ENCODE results near the gene FGF14.
"Not testable (repeated sequence)": the region's sequence is repeated elsewhere in the genome, so short reads cannot be mapped to it uniquely, and the experiment has no call there.

Gene FGF14

DNA sequence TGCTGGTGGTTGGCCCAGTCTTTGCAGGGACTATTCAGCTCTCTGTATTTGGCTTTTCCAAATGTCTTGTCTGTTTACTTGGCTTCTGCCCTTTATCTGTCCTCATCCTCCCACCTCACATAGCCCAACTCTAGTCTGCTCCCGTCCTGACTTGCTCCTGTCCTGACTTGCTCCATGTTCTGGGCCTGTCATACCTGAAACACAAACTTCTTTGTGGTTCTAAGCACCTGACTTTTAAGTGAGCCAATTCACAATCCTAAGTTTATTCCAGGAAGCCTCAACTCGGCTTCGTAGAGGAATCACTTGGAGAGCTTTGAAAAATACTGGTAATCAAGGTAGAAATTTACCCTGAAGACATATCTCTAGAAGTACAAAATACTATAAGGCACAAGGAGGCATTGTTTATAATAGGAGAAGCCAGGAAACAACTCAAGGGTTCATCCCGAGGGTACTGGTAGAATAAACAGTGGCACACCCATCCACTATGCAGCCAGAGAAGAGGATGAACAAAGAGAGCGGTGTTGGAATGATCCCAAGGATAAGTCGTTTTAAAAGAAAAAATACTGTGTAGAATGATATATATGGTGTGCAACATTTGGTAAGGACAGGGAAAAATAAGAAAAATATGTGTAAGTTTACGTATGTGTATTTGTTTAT lies 284.5 kb downstream of the FGF14 start:
- DNase-seq: no peak

DNA sequence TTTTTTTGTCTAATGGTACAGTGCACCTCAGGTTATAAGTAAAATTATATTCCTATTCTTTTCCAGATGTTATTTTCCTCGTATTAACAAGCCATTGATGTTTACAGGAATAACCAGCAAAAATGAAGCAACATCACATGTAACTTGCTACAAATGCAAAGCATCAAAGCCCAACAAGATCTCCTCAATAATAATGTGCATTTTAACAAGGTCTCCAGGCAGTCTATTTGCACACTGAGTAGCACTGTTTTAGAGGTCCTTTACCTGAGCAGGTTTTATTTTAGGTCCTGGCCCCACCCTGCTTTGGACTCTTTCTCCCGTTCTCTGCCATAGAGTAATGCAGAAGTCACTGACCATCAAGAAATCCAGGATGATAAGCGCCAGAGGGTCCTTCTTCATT lies 298.4 kb downstream of the FGF14 start:
- DNase-seq: no peak

DNA sequence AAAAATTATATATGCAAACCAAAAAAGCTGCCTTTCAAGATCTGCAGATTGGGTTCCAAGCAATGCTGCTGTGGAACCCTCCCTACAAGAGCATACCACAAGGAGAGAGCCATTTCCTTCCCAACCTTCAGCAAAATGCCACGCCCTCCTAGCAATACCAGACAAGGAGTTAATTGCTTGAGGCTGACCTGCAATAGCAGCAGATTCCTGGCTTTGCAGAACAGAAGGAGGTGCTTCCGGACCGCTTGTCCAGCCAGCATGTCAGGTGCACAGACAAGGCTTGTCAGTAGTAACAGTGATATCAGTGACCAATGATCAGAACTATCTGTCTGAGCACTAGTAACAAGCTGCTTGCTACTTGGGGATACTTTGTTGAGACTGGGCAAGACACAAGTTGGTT lies 301.6 kb downstream of the FGF14 start:
- no peak for DNase-seq

DNA sequence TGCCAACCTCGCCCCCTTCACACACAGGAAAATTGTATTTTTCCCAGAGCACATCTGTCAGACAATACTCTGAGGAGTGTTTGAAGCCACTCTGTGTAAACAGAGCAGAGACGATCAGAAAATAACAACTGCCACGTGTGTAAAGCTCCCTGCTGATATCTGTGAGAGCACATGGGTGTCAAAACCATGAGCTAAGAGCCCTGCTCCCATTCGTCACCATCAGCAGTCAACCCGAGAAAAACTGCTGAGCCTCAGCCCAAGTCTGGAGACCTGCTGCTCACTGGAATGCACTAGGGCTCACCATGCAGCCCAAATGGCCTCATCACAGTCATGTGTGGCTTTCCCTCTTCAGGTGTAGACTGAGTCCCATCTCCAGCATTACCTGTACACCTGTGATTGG lies 304.1 kb downstream of the FGF14 start:
- peak; percentile 18 for DNase-seq

DNA sequence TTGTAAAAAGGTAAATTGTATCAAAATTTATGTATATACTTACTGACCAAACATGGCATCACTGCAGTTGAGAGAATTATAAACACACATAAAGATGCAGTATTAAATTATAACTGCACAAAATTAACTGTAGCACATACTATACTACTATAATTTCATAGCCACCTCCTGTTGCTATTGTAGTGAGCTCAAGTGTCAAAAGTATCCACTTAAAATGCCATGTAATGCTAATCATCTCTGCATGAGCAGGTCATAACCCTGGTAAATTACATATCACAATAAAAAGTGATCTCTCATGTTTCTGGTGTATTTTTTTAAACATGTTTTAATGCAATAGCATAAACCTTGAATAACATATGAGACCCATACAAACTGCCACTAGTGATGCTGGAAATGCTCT lies 308.6 kb downstream of the FGF14 start:
- not testable (repeated sequence) for DNase-seq

DNA sequence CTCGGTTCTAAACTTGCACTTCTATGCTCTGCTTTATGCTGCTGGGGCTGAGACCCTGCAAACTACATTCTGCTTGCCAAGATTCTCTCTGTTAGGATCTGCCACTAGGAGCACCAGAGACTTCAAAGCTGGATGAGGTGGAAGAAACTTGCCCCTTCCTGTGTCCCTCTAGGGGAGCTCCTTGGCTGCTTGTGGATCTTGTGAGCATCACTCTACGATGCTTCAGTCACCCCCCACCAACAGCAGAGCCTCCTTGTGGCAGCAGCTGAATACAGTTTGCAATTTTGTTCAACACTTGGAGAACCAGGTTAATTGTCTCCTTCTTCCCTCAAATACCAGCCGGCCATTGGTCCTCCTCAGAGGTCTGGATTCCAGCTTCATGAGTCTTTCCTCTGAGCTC lies 310.6 kb downstream of the FGF14 start:
- no peak for DNase-seq

DNA sequence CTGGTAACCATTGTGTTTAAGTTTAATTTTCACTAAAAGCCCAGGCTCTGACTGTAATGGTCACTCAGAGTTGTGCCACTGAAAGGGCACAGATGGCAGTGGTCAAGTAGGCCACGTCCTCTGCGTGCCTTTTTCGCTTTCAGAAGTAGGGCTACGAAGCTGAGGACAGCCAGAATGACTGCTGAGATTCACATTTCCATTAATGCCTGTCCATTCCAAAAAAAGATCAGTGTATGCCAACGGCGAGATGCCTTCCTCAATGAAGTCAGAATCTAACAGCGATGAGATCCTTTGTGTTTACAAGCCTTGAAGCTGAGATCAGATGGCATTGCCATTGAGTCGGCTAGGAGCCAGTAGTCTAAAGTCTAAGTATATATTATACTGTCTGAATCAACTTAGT lies 311.3 kb downstream of the FGF14 start:
- no peak for DNase-seq

DNA sequence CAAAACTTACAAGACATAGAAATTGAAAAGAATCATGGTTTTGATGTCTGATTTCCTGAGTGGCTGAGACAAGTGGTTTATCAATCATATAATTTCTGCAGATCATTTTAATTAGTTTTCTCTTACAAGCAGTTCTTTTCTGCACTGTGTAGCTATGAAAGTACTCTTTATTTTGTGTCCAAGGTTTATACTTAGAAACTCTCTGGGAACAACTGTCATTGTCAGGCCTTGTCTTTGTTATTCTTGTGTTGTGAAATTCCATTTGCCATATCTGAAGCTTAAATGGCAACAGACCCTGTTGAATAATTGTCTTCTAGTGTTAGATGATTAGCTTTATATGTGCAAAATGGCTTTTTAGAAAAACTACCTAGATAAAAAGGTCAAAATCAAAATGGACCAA lies 312.1 kb downstream of the FGF14 start:
- DNase-seq: no peak

DNA sequence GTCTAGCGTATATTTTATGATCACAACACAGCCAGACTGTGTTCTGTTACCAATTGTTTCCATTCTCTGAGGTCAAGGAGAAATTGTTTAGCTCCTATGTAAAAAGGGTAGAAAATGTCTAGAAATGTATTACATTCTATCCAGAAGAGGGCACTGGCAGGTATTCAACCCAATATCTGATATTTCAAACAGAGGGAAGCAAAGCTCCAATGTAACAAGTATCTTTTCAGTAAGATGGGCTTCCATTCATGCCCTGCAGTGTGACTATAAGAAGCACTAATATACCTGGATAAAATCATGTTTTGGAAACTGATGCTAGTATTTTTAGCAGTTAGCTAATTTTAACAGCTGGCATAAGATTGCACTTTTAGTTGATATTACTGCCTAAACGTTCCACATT lies 312.7 kb downstream of the FGF14 start:
- no peak for DNase-seq

DNA sequence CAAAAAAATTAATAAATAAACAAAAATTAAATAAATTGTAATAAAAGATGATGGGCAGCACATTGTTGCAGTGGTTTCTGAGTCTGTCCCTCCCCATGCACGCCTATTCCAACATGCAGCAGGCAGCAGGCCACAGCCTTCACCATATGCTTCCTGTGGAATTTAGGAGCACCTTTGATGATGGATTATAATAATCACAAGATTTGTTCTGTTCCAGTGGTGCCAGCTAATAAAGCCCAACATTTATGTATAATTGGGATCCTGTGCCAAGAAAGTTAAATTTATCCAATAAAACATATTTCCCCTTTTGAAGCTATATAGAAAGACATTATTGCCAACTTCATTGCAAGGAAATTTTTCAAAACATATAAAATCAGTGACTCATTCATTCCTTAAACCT lies 328.6 kb downstream of the FGF14 start:
- no peak for DNase-seq

DNA sequence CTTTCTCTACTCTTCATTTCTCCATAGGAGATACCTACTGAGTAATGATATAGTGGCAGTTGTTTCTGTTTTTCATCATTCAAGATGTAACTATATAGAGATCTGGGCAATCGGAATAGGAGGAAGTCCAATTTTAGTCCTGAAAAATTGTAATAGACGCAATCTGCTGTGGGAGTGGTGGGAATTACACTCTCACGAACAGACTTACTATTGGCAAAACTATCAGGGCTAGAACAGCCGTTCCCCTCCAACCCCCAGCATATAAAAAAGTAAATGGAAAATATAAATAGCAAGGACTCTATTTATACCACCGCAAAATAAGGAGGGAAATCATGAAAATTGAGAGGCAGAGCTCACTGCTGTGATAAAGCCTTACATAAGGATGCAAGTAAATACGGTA lies 330.1 kb downstream of the FGF14 start:
- no peak for DNase-seq

DNA sequence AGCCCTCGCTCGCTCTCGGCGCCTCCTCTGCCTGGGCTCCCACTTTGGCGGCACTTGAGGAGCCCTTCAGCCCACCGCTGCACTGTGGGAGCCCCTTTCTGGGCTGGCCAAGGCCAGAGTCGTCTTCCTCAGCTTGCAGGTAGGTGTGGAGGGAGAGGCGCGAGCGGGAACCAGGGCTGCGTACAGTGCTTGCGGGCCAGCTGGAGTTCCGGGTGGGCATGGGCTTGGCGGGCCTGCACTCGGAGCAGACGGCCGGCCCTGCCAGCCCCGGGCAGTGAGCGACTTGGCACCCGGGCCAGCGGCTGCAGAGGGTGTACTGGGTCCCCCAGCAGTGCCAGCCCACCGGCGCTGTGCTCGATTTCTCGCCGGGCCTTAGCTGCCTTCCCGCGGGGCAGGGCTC lies 333.5 kb downstream of the FGF14 start:
- not testable (repeated sequence) for DNase-seq

DNA sequence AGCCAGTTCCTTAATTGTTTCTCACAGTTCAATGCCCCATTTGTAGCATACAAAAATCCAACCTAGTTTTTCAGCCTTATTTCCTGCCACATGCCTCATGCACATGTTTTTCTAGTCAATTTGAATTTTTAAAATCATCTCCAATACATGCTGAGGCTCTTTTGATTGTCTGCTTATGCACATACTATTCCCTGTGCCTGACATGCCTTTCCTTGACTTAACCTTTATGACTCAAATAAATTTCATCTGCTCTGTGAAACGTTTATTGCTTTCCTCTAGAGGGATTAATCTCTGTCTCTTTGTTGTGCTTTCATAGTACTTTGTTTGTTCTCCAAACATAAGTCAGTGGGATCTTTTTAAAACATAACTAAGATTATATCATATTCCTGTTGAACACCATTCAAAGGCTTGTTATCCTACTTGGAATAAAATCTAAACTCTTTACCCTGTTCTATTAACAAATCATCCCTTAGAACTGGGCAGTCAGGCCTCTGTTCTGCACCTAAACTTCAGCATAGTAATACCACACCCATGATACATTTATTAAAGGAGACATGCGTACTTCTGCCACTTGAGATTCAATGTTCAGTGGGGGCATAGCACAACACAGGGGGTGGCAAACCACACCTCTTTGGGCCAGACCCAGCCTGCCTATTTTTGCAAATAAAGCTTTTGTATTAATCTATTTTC lies 346.6 kb downstream of the FGF14 start:
- no peak for DNase-seq

DNA sequence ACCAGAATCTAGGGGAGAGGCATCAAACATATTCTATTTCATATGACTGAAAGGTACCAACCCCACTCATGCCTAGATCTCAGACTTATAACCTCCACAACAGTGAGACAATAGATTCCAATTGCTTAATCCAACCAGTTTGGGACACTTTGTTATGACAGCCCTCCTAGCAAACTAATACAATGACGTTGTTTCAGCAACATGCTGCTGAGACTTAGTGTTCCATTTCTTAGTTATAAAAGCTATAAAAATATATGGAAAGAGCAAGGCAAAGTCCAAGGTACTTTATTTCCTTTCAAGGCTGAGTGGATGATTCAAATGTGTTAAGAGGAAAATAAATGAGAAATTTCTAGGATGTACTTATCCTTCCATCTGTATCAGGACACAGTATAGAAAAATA lies 352.0 kb downstream of the FGF14 start:
- no peak for DNase-seq

DNA sequence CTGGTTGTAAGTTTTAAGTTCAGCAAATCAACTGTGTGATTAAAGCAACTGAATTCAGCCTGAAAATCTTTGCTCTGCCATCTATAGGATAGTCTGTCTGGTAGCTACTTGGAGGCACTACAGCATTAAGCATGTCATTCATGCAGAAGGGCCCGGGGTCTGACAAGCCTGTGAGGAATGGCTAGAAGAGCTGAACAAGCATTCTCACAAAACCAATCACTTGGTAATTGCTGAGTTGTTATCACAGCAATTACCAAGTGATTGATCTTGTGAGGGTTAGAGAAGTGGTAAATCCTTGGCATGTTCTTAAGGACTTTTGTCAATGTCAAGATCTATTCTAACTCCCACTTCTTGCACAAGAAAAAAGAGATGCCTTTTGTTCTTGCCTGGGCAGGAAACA lies 356.1 kb downstream of the FGF14 start:
- DNase-seq: no peak

DNA sequence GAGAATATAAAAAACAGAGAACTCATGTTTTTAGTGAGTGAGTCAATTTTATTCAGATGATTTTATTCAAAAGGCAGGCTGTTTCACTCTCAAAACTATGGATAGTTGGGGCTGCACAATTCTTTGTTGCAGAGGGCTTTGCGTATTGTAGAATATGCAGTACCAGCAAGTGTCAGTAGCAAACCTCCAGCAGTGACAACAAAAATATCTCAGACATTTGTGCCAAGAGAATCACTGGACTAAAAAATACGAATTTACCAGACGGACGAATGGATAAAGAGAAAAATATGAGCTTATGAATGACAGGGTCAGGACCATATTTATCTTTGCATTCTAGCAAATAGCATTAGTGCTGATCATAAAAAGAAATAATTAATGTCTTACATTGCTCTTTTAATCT lies 359.1 kb downstream of the FGF14 start:
- DNase-seq: no peak

DNA sequence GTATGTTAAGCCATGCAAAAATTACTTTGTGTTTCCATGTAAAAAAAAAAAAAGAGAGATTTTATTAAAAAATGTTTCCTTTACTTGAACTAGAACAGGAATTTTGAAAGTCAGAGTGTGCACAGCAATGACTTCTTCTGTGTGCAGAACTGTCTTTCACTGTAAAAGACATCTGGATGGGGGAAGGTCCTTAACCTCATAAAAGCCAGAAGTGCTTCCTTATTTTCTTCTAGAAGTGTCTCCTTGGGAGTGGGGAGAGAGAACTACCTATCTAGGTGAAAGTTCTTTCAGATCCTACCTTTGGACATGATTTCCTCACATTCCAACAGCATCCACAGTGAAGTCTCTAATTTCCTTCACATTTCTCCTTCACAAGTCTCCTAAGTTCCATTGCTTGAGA lies 360.3 kb downstream of the FGF14 start:
- DNase-seq: no peak

DNA sequence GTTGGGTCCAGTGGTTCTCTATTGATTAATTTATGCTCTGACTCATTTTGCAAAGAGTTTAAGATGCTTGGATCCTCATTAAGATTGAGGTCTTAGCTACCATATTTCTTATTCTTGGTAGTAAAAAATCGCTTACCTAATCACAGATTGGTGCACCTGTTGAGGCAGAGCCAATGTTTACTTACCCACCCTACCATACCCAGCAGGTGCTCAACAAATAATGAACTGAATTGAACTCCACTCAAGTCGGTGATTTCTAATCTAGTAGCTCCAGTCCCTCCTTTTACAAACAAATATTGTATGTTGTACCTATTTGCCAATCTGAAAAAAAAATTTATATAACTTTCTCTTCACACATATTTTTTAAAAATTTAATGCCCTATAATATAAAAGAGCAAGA lies 361.0 kb downstream of the FGF14 start:
- DNase-seq: no peak

DNA sequence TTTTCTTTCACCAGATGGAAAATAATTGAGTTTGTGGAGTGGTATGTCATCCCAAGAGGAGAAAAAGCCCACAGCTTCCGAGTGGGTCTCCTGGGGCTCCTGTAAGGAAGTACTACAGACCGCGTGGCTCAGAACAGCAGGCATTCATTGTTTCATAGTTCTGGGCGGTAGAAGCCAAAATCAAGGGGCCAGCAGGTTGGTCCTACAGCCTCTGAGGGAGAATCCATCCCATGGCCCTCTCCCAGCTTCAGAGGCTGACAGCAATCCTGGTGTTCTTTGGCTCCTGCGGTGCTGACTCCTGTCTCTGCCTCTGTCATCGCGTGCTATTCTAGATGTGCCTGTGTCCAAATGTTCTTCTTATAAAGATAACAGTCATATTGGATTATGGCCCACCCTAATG lies 362.6 kb downstream of the FGF14 start:
- DNase-seq: no peak

DNA sequence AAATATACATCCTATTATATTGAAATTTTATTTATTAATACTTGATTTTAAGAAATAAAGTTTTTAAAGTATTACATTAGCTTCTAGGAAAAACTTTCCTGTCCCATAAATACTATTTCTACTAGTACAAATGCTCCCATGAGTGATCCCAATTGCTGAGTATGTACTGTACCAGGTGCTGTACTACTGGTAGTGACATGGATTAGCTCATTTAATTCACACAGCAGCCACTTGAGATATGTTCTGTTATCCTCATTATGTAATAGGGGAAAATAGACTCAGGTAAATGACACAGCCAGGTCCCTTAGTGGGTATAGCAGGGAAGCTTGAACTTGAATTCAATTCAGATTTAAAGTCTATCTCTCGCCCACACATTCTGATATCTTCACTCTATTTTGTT lies 363.1 kb downstream of the FGF14 start:
- DNase-seq: no peak

DNA sequence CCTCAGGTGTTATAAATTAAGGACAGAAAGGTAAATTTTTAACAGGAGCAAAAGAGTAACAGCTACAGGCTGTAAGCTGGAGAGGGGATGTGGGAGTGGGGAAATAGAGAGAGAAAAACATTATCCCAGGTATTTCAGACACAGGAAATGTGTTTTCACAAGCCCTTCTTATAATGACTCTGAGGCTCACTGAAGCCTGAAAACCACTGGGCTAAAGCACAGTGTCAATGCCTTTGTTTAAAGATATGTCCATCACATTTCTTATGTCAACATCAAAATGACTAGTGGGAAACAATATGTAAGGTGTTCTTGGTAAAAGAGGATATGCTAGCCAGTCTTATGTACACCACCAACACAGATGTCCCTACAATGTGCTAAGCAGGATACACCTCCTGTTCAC lies 365.9 kb downstream of the FGF14 start:
- peak; percentile 21 for DNase-seq

DNA sequence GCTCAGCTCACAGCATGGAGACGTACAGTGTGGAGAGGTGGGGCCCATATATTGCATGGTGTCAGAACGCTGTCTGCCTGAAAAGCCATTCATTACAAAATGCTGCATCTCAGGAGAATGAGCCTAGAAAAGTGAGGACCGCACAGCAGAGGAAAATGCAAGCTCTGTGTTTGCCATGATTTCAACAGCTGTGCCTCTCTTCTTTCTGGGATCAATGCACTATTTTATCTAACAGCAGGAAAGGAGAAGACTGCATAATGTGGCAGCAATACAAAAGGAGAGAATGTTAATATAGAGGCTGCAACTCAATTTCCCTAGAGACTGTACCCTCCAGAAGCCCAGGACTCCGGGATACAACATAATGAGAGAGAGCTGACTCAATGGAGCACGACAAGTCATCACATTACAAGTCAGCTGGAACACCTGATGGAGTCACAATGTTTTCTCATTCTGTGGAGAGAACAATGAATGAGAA lies 368.0 kb downstream of the FGF14 start:
- peak; percentile 18 for DNase-seq

DNA sequence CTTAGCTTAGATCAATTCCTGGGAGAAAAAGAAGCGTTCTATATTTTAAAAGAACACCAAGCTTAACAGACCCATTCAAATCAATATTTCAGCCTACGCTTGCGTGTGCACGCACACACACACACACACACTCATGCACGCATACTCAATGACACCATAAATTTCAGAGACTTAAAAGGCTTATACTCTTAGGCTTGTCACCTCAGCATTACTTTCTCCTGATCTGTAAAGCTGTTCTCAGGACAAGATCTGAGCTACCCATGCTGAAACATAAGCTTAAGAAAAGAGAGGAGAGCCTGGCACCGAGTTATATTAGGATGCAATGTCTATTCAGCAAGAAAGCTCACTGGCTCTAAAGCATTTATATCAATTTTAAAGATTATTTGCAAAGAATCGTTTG lies 368.5 kb downstream of the FGF14 start:
- DNase-seq: no peak

DNA sequence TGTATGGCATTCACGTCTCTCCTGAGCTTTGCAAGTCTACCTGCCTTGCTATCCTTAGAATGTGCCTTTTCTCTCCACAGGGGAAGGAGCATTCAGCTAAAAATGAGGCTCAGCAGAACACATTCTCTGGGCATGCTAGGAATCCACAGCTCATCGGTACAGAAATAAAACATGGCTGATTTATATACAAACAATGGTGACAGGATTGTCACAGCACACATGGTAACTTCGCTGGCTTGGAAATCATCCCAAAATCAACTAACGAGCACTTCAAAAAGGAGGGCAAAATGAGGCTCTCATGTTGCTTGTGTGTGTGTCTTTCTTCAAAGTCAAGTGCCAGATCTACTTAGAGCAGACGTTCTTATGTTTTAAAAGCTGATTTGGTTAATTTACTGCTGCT lies 373.0 kb downstream of the FGF14 start:
- no peak for DNase-seq

DNA sequence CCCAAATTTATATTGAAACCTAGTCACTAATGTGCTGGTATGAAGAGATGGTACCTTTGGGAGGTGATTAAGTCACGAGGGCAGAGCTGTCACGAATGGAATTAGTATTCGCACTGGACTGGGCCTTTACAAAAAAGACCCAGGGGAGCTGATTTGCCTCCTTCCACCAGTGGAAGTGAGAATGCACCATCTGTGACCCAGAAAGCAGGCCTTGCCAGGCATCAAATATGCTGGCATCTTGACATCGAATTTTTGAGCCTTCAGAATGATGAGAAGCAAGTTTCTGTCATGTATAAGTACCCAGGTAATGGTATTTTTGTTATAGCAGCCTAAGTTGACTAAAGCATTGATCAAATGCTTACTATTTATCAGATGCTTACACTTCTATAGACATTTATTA lies 373.6 kb downstream of the FGF14 start:
- no peak for DNase-seq
